HG03439 (cell line): ENCODE results near the gene APOBEC3G.
"Not testable (repeated sequence)": the region's sequence is repeated elsewhere in the genome, so short reads cannot be mapped to it uniquely, and the experiment has no call there.

Experiments used
- ATAC-seq: cut with Tn5 transposase; IDR thresholded peaks from one replicate; pipeline ENCODE4 v1.9.1; 2021; ENCODE audit warnings: mild to moderate bottlenecking, moderate library complexity; ENCODE audit not compliant: unreplicated experiment

Gene APOBEC3G

GRCh38 chr22:39066442-39067276 is 10.4 kb upstream of the APOBEC3G start:
- ATAC-seq, result peak; percentile 45

- no peak for ATAC-seq
These were observed 8.9 kb upstream of the APOBEC3G start for GRCh38 chr22:39068033-39068785.

- no peak for ATAC-seq
These were observed 6.9 kb upstream of the APOBEC3G start for GRCh38 chr22:39070186-39070585.

GRCh38 chr22:39072581-39072981 is 4.5 kb upstream of the APOBEC3G start:
- ATAC-seq, result not testable (repeated sequence)

GRCh38 chr22:39073981-39074380 is 3.1 kb upstream of the APOBEC3G start:
- no peak for ATAC-seq

GRCh38 chr22:39076155-39077025 is 685 bp upstream of the APOBEC3G start:
- not testable (repeated sequence) for ATAC-seq

GRCh38 chr22:39077912-39078311 is 837 bp downstream of the APOBEC3G start:
- not testable (repeated sequence) for ATAC-seq

- no peak for ATAC-seq
These were observed 1.3 kb downstream of the APOBEC3G start for GRCh38 chr22:39078329-39078728.

GRCh38 chr22:39079054-39079637 is 2.1 kb downstream of the APOBEC3G start:
- ATAC-seq, result not testable (repeated sequence)

- ATAC-seq, result no peak
These were observed 3.1 kb downstream of the APOBEC3G start for GRCh38 chr22:39080052-39080762.

- ATAC-seq, result no peak
These were observed 3.9 kb downstream of the APOBEC3G start for GRCh38 chr22:39081016-39081415.

GRCh38 chr22:39081598-39081997 is 4.5 kb downstream of the APOBEC3G start:
- ATAC-seq, result no peak

- no peak for ATAC-seq
These were observed 6.4 kb downstream of the APOBEC3G start for GRCh38 chr22:39083212-39084165.

- no peak for ATAC-seq
These were observed 7.6 kb downstream of the APOBEC3G start for GRCh38 chr22:39084666-39085065.

- ATAC-seq, result no peak
These were observed 10.0 kb downstream of the APOBEC3G start for GRCh38 chr22:39087098-39087497.

- ATAC-seq, result no peak
These were observed 11.0 kb downstream of the APOBEC3G start for GRCh38 chr22:39087881-39088684.

GRCh38 chr22:39088685-39089032 is 11.6 kb downstream of the APOBEC3G start:
- no peak for ATAC-seq

GRCh38 chr22:39089928-39090327 is 12.9 kb downstream of the APOBEC3G start:
- no peak for ATAC-seq
